ENCODE measurements around the gene MUC4. TPM values are rescaled to one million over a fixed set of nuclear protein-coding genes. Genes with fewer than 3 reads are reported as not detected.
"Not testable (repeated sequence)": the region's sequence is repeated elsewhere in the genome, so short reads cannot be mapped to it uniquely, and the experiment has no call there.

MUC4 gene
- total RNA-seq, 4 donors from 2014 or later, result 0.27 TPM; not detected in 3

- TF ChIP-seq, protein P1, sequence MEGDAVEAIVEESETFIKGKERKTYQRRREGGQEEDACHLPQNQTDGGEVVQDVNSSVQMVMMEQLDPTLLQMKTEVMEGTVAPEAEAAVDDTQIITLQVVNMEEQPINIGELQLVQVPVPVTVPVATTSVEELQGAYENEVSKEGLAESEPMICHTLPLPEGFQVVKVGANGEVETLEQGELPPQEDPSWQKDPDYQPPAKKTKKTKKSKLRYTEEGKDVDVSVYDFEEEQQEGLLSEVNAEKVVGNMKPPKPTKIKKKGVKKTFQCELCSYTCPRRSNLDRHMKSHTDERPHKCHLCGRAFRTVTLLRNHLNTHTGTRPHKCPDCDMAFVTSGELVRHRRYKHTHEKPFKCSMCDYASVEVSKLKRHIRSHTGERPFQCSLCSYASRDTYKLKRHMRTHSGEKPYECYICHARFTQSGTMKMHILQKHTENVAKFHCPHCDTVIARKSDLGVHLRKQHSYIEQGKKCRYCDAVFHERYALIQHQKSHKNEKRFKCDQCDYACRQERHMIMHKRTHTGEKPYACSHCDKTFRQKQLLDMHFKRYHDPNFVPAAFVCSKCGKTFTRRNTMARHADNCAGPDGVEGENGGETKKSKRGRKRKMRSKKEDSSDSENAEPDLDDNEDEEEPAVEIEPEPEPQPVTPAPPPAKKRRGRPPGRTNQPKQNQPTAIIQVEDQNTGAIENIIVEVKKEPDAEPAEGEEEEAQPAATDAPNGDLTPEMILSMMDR (IDR thresholded peaks at IDR 0.05 in 4 of 5, conservative IDR thresholded peaks at IDR 0.05 in 1 of 5), result no peak
- no peak for TF ChIP-seq POLR2A (IDR thresholded peaks at IDR 0.05)
- no peaks in the 10 kb centered on the region for H3K4me1 ChIP-seq
- H3K9me3 ChIP-seq, result no peaks in the 10 kb centered on the region
- intact Hi-C loops (cut with DNase I; ENCODE audit: low total_unique reads) (no loop called here), in situ Hi-C loops (cut with MboI; ENCODE audit: low sequenced_read_pairs in 4 of 4) (no loop called here)
- no peak overlapping the region for H3K4me3 ChIP-seq
- H3K36me3 ChIP-seq, result no peaks in the 10 kb centered on the region
- H3K27me3 ChIP-seq, result no peaks in the 10 kb centered on the region
- DNase-seq (no peak), ATAC-seq (no peak)
- H3K27ac ChIP-seq, result no peak overlapping the region
Measured at GRCh38 chr3:195794708-195795107, 17.0 kb downstream of the MUC4 start.

- H3K4me3 ChIP-seq; H3K27me3 ChIP-seq; DNase-seq; in situ Hi-C loops (cut with MboI; ENCODE audit: low sequenced_read_pairs in 4 of 4); H3K27ac ChIP-seq; H3K4me1 ChIP-seq; intact Hi-C loops (cut with DNase I; ENCODE audit: low total_unique reads); ATAC-seq; H3K36me3 ChIP-seq; H3K9me3 ChIP-seq: not testable (repeated sequence)
Measured at GRCh38 chr3:195792621-195793020, 19.1 kb downstream of the MUC4 start.

- Histone ChIP-seq H3K4me3 (no peak overlapping the region), H3K4me1 (no peaks in the 10 kb centered on the region), H3K36me3 (no peaks in the 10 kb centered on the region), H3K27me3 (no peaks in the 10 kb centered on the region), H3K27ac (no peak overlapping the region), H3K9me3 (no peaks in the 10 kb centered on the region)
- ATAC-seq (no peak), DNase-seq (no peak)
- in situ Hi-C loops (cut with MboI; ENCODE audit: low sequenced_read_pairs in 4 of 4) (no loop called here), intact Hi-C loops (cut with DNase I; ENCODE audit: low total_unique reads) (no loop called here)
- no peak for TF ChIP-seq POLR2A (IDR thresholded peaks at IDR 0.05)
- TF ChIP-seq, protein P1 (IDR thresholded peaks at IDR 0.05 in 4 of 5, conservative IDR thresholded peaks at IDR 0.05 in 1 of 5), result no peak
Measured at GRCh38 chr3:195790901-195791300, 20.8 kb downstream of the MUC4 start.

- H3K27ac ChIP-seq, result no peak overlapping the region
- ATAC-seq (no peak), DNase-seq (no peak)
- no peaks in the 10 kb centered on the region for H3K27me3 ChIP-seq
- in situ Hi-C loops (cut with MboI; ENCODE audit: low sequenced_read_pairs in 4 of 4) (no loop called here), intact Hi-C loops (cut with DNase I; ENCODE audit: low total_unique reads) (no loop called here)
- H3K4me3 ChIP-seq, result no peak overlapping the region
- no peak for TF ChIP-seq POLR2A (IDR thresholded peaks at IDR 0.05)
- TF ChIP-seq, protein P1 (IDR thresholded peaks at IDR 0.05 in 4 of 5, conservative IDR thresholded peaks at IDR 0.05 in 1 of 5), result no peak
- no peaks in the 10 kb centered on the region for H3K9me3 ChIP-seq
- H3K4me1 ChIP-seq, result no peaks in the 10 kb centered on the region
- H3K36me3 ChIP-seq, result no peaks in the 10 kb centered on the region
Measured at GRCh38 chr3:195788711-195789581, 22.8 kb downstream of the MUC4 start.

GRCh38 chr3:195785781-195786405 lies 25.8 kb downstream of the MUC4 start:
- DNase-seq; ATAC-seq; H3K9me3 ChIP-seq; H3K27me3 ChIP-seq; in situ Hi-C loops (cut with MboI; ENCODE audit: low sequenced_read_pairs in 4 of 4); H3K27ac ChIP-seq; H3K4me3 ChIP-seq; H3K36me3 ChIP-seq; H3K4me1 ChIP-seq; intact Hi-C loops (cut with DNase I; ENCODE audit: low total_unique reads): not testable (repeated sequence)

DNA sequence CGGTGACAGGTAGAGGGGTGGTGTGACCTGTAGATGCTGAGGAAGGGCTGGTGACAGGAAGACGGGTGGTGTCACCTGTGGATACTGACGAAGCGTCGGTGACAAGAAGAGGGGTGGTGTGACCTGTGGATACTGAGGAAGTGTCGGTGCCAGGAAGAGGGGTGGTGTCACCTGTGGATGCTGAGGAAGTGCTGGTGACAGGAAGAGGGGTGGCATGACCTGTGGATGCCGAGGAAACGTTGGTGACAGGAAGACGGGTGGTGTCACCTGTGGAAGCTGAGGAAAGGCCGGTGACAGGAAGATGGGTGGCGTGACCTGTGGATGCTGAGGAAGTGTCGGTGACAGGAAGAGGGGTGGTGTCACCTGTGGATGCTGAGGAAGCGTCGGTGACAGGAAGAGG lies 27.7 kb downstream of the MUC4 start:
- H3K27me3 ChIP-seq; ATAC-seq; H3K4me1 ChIP-seq; H3K36me3 ChIP-seq; DNase-seq; in situ Hi-C loops (cut with MboI; ENCODE audit: low sequenced_read_pairs in 4 of 4); intact Hi-C loops (cut with DNase I; ENCODE audit: low total_unique reads); H3K4me3 ChIP-seq; H3K27ac ChIP-seq; H3K9me3 ChIP-seq: not testable (repeated sequence)

DNA sequence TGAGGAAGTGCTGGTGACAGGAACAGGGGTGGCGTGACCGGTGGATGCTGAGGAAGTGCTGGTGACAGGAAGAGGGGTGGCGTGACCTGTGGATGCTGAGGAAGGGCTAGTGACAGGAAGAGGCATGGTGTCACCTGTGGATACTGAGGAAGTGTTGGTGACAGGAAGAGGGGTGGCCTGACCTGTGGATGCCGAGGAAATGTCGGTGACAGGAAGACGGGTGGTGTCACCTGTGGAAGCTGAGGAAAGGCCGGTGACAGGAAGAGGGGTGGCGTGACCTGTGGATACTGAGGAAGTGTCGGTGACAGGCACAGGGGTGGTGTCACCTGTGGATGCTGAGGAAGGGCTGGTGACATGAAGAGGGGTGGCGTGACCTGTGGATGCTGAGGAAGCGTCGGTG lies 30.5 kb downstream of the MUC4 start:
- H3K36me3 ChIP-seq; H3K27ac ChIP-seq; intact Hi-C loops (cut with DNase I; ENCODE audit: low total_unique reads); H3K27me3 ChIP-seq; H3K9me3 ChIP-seq; ATAC-seq; H3K4me3 ChIP-seq; in situ Hi-C loops (cut with MboI; ENCODE audit: low sequenced_read_pairs in 4 of 4); H3K4me1 ChIP-seq; DNase-seq: not testable (repeated sequence)

Data from gastrocnemius medialis (tissue), 4 donors.